ENCODE data around the gene KCNJ3. TPM values are rescaled to one million over a fixed set of nuclear protein-coding genes. Genes with fewer than 3 reads are reported as not detected.

The KCNJ3 gene
- total and polyA plus RNA-seq, 9 of the 15 experiments (the other 6 are each of a cell fraction or from before 2014, with no cell fraction given): not detected

DNA sequence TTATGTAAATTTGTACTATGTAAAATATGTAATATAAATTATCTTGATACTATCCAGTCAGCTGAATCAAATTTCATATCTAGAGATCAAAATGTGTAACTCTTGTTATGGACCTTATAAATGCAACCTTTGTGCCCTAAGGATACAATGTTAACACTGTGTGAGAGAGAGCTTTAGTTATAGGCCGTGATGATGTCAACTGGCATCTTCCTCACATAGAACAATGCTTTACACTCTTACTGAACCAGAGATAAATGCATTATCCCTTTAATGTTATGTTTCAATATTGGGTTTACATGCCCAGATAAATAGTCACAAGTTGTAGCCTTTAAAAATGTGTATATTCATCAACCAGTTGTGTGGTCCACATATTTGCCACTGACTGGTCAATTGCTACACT is 115.1 kb downstream of the KCNJ3 start (continued):
- TF ChIP-seq, protein P1, sequence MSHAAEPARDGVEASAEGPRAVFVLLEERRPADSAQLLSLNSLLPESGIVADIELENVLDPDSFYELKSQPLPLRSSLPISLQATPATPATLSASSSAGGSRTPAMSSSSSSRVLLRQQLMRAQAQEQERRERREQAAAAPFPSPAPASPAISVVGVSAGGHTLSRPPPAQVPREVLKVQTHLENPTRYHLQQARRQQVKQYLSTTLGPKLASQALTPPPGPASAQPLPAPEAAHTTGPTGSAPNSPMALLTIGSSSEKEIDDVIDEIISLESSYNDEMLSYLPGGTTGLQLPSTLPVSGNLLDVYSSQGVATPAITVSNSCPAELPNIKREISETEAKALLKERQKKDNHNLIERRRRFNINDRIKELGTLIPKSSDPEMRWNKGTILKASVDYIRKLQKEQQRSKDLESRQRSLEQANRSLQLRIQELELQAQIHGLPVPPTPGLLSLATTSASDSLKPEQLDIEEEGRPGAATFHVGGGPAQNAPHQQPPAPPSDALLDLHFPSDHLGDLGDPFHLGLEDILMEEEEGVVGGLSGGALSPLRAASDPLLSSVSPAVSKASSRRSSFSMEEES (CRISPR knock-in tag; IDR thresholded peaks at IDR 0.05): no peak
- TF ChIP-seq L3MBTL2 (IDR thresholded peaks at IDR 0.05) (no peak), NUFIP1 (IDR thresholded peaks at IDR 0.05; ENCODE audit: partially characterized antibody) (no peak), ZNF717 (CRISPR knock-in tag; IDR thresholded peaks at IDR 0.05) (no peak), MEF2A (IDR thresholded peaks at IDR 0.05; ENCODE audit: control insufficient read depth, low read depth, low read length) (no peak), ETV1 (tag; conservative IDR thresholded peaks at IDR 0.05; ENCODE audit: low read depth) (no peak)
- TF ChIP-seq, protein P2, sequence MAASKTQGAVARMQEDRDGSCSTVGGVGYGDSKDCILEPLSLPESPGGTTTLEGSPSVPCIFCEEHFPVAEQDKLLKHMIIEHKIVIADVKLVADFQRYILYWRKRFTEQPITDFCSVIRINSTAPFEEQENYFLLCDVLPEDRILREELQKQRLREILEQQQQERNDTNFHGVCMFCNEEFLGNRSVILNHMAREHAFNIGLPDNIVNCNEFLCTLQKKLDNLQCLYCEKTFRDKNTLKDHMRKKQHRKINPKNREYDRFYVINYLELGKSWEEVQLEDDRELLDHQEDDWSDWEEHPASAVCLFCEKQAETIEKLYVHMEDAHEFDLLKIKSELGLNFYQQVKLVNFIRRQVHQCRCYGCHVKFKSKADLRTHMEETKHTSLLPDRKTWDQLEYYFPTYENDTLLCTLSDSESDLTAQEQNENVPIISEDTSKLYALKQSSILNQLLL (CRISPR knock-in tag; IDR thresholded peaks at IDR 0.05; ENCODE audit: borderline replicate concordance): no peak

DNA sequence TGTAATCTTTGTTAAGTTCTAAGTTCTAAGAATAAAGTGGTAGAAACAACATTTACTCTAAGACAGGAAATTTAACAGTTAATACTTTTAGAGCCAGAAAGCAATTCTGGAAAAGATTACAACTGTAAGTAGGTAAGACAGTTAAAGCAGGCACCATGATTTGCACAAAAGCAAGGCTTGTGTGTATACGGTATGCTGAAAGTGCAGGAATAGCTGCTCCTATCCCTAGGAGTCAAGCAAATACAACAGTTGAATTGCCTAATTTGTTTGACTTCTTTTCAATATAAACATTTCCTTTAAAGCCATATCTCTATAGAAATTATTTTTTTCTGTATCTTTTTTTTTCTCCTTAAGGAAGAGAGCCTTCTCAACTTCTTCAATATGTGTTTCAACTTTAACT is 116.4 kb downstream of the KCNJ3 start:
- 10% methylated on average over 1 of the region's 1 CpG for WGBS (ENCODE audit: insufficient coverage, low coverage, missing lambda C conversion rate)
- no peaks in the 10 kb centered on the region for H3K9me3 ChIP-seq (replicated peaks; ENCODE audit: control insufficient read depth, insufficient read depth, low read depth, low read length)
- H3K36me3 ChIP-seq (ENCODE audit: control insufficient read depth, insufficient read depth, low read length): no peaks in the 10 kb centered on the region
- H3K27me3 ChIP-seq (ENCODE audit: control insufficient read depth in 2 of 2, insufficient read depth in 2 of 2, low read length in 2 of 2): no peaks in the 10 kb centered on the region
- intact Hi-C loops (cut with micrococcal nuclease): no loop called here
- ChIA-PET POLR2A (no interaction called here), CTCF (ENCODE audit: low intra/inter-chr PET ratio) (no interaction called here)
- no peak for ATAC-seq
- peak; percentile 37 for FAIRE-seq
- H3K79me2 ChIP-seq (ENCODE audit: control insufficient read depth, insufficient read depth, low read length): no peaks in the 10 kb centered on the region
- no peaks in the 10 kb centered on the region for H3K9me1 ChIP-seq (ENCODE audit: control insufficient read depth, insufficient read depth, low read length)
- no peak overlapping the region for H2AFZ ChIP-seq (ENCODE audit: low read depth, low read length)
- no TSS peak for BruUV-seq (replicated peaks)
- DNase-seq (ENCODE audit: extremely low read depth in 1 of 4, low spot score in 3 of 4): no peak
- no peak overlapping the region for H3K4me2 ChIP-seq (ENCODE audit: insufficient read depth, low read length)
- in situ Hi-C loops (cut with MboI): no loop called here
- no peak overlapping the region for H3K9ac ChIP-seq (ENCODE audit: insufficient read depth in 1 of 2, low read depth in 2 of 2, low read length in 2 of 2)
- H4K20me1 ChIP-seq (replicated peaks; ENCODE audit: control insufficient read depth, insufficient read depth, low read length): no peaks in the 10 kb centered on the region
- H3K4me3 ChIP-seq: no peak overlapping the region
- H3K4me1 ChIP-seq (replicated peaks in 1 of 2; ENCODE audit: control insufficient read depth in 2 of 2, insufficient read depth in 2 of 2, low read length in 2 of 2): no peaks in the 10 kb centered on the region
- H3K27ac ChIP-seq (ENCODE audit: extremely low read depth, low read depth, low read length): no peak overlapping the region
- TF ChIP-seq MCM7 (IDR thresholded peaks at IDR 0.05) (no peak), ARID2 (IDR thresholded peaks at IDR 0.05) (no peak), PCBP2 (IDR thresholded peaks at IDR 0.05; ENCODE audit: low read depth, low read length, poor library complexity, severe bottlenecking) (no peak), PPARD (CRISPR knock-in tag; IDR thresholded peaks at IDR 0.05) (no peak)
- TF ChIP-seq, protein P3, sequence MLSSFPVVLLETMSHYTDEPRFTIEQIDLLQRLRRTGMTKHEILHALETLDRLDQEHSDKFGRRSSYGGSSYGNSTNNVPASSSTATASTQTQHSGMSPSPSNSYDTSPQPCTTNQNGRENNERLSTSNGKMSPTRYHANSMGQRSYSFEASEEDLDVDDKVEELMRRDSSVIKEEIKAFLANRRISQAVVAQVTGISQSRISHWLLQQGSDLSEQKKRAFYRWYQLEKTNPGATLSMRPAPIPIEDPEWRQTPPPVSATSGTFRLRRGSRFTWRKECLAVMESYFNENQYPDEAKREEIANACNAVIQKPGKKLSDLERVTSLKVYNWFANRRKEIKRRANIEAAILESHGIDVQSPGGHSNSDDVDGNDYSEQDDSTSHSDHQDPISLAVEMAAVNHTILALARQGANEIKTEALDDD (IDR thresholded peaks at IDR 0.05): no peak
- TF ChIP-seq, protein P4, sequence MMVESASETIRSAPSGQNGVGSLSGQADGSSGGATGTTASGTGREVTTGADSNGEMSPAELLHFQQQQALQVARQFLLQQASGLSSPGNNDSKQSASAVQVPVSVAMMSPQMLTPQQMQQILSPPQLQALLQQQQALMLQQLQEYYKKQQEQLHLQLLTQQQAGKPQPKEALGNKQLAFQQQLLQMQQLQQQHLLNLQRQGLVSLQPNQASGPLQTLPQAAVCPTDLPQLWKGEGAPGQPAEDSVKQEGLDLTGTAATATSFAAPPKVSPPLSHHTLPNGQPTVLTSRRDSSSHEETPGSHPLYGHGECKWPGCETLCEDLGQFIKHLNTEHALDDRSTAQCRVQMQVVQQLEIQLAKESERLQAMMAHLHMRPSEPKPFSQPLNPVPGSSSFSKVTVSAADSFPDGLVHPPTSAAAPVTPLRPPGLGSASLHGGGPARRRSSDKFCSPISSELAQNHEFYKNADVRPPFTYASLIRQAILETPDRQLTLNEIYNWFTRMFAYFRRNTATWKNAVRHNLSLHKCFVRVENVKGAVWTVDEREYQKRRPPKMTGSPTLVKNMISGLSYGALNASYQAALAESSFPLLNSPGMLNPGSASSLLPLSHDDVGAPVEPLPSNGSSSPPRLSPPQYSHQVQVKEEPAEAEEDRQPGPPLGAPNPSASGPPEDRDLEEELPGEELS (CRISPR knock-in tag; IDR thresholded peaks at IDR 0.05; ENCODE audit: borderline replicate concordance): no peak
- TF ChIP-seq, protein P5, sequence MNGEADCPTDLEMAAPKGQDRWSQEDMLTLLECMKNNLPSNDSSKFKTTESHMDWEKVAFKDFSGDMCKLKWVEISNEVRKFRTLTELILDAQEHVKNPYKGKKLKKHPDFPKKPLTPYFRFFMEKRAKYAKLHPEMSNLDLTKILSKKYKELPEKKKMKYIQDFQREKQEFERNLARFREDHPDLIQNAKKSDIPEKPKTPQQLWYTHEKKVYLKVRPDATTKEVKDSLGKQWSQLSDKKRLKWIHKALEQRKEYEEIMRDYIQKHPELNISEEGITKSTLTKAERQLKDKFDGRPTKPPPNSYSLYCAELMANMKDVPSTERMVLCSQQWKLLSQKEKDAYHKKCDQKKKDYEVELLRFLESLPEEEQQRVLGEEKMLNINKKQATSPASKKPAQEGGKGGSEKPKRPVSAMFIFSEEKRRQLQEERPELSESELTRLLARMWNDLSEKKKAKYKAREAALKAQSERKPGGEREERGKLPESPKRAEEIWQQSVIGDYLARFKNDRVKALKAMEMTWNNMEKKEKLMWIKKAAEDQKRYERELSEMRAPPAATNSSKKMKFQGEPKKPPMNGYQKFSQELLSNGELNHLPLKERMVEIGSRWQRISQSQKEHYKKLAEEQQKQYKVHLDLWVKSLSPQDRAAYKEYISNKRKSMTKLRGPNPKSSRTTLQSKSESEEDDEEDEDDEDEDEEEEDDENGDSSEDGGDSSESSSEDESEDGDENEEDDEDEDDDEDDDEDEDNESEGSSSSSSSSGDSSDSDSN (IDR thresholded peaks at IDR 0.05; ENCODE audit: borderline replicate concordance in 1 of 2, low read depth in 2 of 2, low read length in 2 of 2): no peak
